Measurements from ENCODE around the gene SLC51B. TPM values are rescaled to one million over a fixed set of nuclear protein-coding genes. Genes with fewer than 3 reads are reported as not detected.

SLC51B gene
- total and polyA plus RNA-seq, 9 of the 15 experiments (the other 6 are each of a cell fraction or from before 2014, with no cell fraction given): not detected

GRCh38 chr15:65028921-65029735, 16.1 kb upstream of the SLC51B start, which contains the start of gene MTFMT (continued):
- TF ChIP-seq HMGXB4 (CRISPR knock-in tag; IDR thresholded peaks at IDR 0.05): 0 out of 2 replicates have a peak, but pooled peaks have one; percentile 58
- TF ChIP-seq CXXC5 (CRISPR knock-in tag; IDR thresholded peaks at IDR 0.05): peak; percentile 55; the same call in 1 of the 2 replicates
- TF ChIP-seq L3MBTL2 (IDR thresholded peaks at IDR 0.05): peak; percentile 74
- no peak for TF ChIP-seq IFI16 (CRISPR knock-in tag; IDR thresholded peaks at IDR 0.05)
- peak; percentile 91 for TF ChIP-seq POLR2A (conservative IDR thresholded peaks at IDR 0.05)
- TF ChIP-seq MYNN (IDR thresholded peaks at IDR 0.05): no peak
- TF ChIP-seq MYNN (CRISPR knock-in tag; IDR thresholded peaks at IDR 0.05): no peak
- peak; percentile 64 for TF ChIP-seq GABPB1 (CRISPR knock-in tag; IDR thresholded peaks at IDR 0.05)
- TF ChIP-seq SMC3 (conservative IDR thresholded peaks at IDR 0.05; ENCODE audit: insufficient read depth, low read depth, low read length): no peak
- TF ChIP-seq NR3C1 (CRISPR knock-in tag; IDR thresholded peaks at IDR 0.05): no peak
- no peak for TF ChIP-seq ZC3H11A (IDR thresholded peaks at IDR 0.05; ENCODE audit: low read depth, low read length)
- no peak for TF ChIP-seq CAMTA2 (CRISPR knock-in tag; conservative IDR thresholded peaks at IDR 0.05)
- TF ChIP-seq MAX (CRISPR knock-in tag; IDR thresholded peaks at IDR 0.05): 0 out of 2 replicates have a peak, but pooled peaks have one; percentile 31
- peak; percentile 57 for TF ChIP-seq TAF1 (IDR thresholded peaks at IDR 0.05; ENCODE audit: control insufficient read depth, extremely low read depth, insufficient read depth, low read length, severe bottlenecking)
- no peak for TF ChIP-seq HIVEP1 (CRISPR knock-in tag; IDR thresholded peaks at IDR 0.05)
- peak; percentile 91 for TF ChIP-seq POLR2G (IDR thresholded peaks at IDR 0.05; ENCODE audit: low read depth, low read length)
- TF ChIP-seq KLF13 (tag; IDR thresholded peaks at IDR 0.05; ENCODE audit: borderline replicate concordance, low read depth): no peak
- TF ChIP-seq HDAC6 (IDR thresholded peaks at IDR 0.05; ENCODE audit: low read depth, low read length): no peak
- no peak for TF ChIP-seq NFXL1 (CRISPR knock-in tag; IDR thresholded peaks at IDR 0.05)
- no peak for TF ChIP-seq GTF2F1 (IDR thresholded peaks at IDR 0.05; ENCODE audit: low read depth, low read length)
- no peak for TF ChIP-seq ZNF778 (CRISPR knock-in tag; IDR thresholded peaks at IDR 0.05)
- peak; percentile 87 for TF ChIP-seq KDM5B (IDR thresholded peaks at IDR 0.05; ENCODE audit: insufficient replicate concordance, low read depth, low read length)
- peak; percentile 67 for TF ChIP-seq HMGN3 (IDR thresholded peaks at IDR 0.05; ENCODE audit: borderline replicate concordance, extremely low read depth, insufficient read length, low read depth, low read length)
- TF ChIP-seq ILF3 (IDR thresholded peaks at IDR 0.05; ENCODE audit: borderline replicate concordance): no peak; the same call in 1 of the 2 replicates
- TF ChIP-seq ZNF263 (CRISPR knock-in tag; IDR thresholded peaks at IDR 0.05; ENCODE audit: borderline replicate concordance): peak; percentile 95
- peak; percentile 23; the same call in 1 of the 2 replicates for TF ChIP-seq ZBTB2 (IDR thresholded peaks at IDR 0.05)
- no peak for TF ChIP-seq STAT5A (IDR thresholded peaks at IDR 0.05; ENCODE audit: borderline replicate concordance, low read length)
